22Rv1 (cell line): Measurements from ENCODE around the gene NUP50.

Experiments used
- H3K27ac ChIP-seq: fragments of 450-650 bp; 2 replicates; pipeline ENCODE4 v1.5.1; 2017
- CTCF ChIP-seq: fragments of 450-650 bp; IDR thresholded peaks from 2 replicates; pipeline ENCODE4 v1.5.1; 2017; ENCODE audit warnings: mild to moderate bottlenecking
- ZFX ChIP-seq: fragments of 450-650 bp; IDR thresholded peaks from 2 replicates; pipeline ENCODE4 v1.6.1; 2017; ENCODE audit warnings: antibody characterized with exemption, borderline replicate concordance

NUP50 gene

GRCh38 chr22:45200860-45201511 is 37.3 kb downstream of the NUP50 start:
- H3K27ac ChIP-seq = no peak overlapping the region
- TF ChIP-seq ZFX = no peak
- no peak for TF ChIP-seq CTCF

DNA sequence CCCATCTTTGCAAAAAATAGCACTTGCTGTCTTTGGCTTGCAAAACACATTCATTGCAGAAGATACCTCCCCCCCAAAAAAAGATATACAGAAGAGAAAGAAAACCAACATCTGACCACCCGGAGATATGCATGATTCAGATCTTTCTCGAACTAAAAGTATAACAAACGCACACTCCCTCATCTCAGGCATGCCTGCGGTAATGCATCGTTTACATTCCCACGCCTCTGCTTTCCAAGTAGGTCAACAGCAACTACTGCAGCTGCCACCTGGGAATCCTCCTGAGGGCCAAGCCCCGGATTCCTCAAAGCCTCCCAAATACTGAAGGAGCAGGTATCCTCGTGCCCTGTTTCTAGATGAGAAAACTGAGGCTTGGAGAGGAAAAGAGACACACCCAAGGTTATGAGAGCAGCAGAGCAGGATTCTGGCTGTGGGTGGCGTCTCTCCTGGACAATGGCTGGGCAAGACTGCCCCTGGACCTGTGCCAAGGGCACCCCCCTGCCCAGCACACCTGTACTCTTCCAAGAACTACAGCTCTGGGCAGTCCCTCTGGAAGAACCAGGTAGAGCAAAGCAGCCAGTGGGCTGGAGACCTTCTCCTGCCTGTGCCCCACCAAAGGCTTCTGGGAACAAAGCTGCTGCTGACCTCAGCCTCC is 38.1 kb downstream of the NUP50 start:
- no peak for TF ChIP-seq ZFX
- TF ChIP-seq CTCF = no peak
- no peak overlapping the region for H3K27ac ChIP-seq

GRCh38 chr22:45202333-45203149 is 38.8 kb downstream of the NUP50 start:
- TF ChIP-seq CTCF (no peak), ZFX (no peak)
- no peak overlapping the region for H3K27ac ChIP-seq

DNA sequence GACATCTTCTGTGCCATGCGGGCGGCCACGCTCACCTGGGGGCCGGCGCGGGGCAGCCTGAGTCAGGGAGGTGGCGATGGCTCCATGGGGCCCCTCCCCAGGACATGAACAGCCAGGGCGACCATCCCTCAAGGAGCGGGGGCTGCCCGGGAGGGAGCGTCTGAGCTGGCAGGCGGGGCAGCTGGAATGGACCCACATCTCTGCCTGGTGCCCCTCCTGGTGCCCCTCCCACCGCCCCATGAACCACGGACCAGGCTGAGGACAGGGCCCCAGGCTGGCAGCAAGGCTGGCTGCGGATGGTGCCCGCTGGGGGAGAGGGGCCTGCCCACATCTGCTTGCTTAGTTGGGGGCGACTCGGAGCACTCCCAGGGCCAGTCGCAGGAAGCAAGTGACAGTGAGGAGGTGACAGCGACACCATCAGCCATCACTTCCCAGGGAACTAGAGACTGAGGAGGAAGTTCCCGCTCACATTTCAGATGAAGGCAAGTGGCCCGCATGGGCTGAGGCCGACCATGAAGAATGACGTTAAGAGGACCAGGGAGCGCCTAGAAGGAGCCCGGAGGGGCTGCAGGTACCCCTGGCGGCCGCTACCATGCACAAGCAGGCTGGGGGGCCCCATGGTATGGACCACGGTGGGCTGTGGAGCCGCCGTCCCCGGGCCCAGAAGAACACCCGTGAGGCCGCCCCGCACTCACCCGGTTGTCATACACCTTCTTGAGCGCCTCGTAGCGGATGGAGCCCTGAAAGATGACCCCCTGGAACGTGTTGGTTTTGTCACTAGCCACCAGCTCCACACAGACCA is 39.6 kb downstream of the NUP50 start:
- no peak overlapping the region for H3K27ac ChIP-seq
- TF ChIP-seq ZFX = no peak
- TF ChIP-seq CTCF = no peak

- TF ChIP-seq ZFX = no peak
- no peak for TF ChIP-seq CTCF
- H3K27ac ChIP-seq = no peak overlapping the region
Observed at GRCh38 chr22:45204241-45204640, 40.5 kb downstream of the NUP50 start.

DNA sequence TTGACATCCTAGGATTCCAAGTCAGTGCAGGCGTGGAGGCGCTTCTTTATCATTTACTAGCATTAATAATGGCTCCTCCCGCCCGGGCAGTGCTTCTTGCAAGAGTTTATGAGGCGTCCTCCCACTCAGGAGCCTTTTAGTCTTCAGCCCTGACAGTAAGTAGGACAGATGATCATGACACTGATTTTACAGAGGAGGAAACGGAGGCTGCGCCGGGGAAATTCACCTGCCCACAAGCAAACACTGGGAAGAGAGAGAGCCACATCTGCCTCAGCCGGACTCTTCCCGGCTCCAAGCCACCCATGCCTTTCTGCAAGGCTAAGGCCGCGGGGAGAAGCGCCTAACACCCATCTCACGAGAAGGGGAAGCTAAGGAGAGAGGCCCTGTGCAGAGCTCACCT is 41.1 kb downstream of the NUP50 start:
- H3K27ac ChIP-seq = no peak overlapping the region
- TF ChIP-seq ZFX = no peak
- no peak for TF ChIP-seq CTCF
